ENCODE data around the gene GPN3.

Gene GPN3

DNA sequence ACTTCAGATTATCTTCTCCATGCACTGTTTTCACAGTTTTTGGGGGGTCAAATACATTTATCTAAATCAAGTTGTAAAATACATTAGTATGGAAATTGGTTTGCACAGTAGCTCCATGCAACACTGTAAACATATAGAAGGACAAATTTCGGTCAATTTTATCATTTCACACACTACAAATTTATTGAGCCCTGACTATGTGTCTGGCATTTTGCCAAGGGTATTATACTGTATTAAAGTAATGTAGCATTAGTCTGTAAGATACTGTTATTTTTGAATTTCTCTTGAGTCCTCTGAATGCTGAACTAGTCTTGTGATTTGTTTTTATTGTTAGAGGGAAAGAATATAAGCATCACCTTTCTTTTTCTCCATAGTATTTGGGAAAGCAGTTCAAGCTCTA, 35.4 kb upstream of the GPN3 start:
- no peak for DNase-seq (ENCODE audit: low read depth)
- no peak overlapping the region for H3K4me3 ChIP-seq (replicated peaks; ENCODE audit: low read depth, low read length)
- TF ChIP-seq, protein P1, sequence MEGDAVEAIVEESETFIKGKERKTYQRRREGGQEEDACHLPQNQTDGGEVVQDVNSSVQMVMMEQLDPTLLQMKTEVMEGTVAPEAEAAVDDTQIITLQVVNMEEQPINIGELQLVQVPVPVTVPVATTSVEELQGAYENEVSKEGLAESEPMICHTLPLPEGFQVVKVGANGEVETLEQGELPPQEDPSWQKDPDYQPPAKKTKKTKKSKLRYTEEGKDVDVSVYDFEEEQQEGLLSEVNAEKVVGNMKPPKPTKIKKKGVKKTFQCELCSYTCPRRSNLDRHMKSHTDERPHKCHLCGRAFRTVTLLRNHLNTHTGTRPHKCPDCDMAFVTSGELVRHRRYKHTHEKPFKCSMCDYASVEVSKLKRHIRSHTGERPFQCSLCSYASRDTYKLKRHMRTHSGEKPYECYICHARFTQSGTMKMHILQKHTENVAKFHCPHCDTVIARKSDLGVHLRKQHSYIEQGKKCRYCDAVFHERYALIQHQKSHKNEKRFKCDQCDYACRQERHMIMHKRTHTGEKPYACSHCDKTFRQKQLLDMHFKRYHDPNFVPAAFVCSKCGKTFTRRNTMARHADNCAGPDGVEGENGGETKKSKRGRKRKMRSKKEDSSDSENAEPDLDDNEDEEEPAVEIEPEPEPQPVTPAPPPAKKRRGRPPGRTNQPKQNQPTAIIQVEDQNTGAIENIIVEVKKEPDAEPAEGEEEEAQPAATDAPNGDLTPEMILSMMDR (IDR thresholded peaks at IDR 0.05; ENCODE audit: low read length, missing control alignments) = no peak

DNA sequence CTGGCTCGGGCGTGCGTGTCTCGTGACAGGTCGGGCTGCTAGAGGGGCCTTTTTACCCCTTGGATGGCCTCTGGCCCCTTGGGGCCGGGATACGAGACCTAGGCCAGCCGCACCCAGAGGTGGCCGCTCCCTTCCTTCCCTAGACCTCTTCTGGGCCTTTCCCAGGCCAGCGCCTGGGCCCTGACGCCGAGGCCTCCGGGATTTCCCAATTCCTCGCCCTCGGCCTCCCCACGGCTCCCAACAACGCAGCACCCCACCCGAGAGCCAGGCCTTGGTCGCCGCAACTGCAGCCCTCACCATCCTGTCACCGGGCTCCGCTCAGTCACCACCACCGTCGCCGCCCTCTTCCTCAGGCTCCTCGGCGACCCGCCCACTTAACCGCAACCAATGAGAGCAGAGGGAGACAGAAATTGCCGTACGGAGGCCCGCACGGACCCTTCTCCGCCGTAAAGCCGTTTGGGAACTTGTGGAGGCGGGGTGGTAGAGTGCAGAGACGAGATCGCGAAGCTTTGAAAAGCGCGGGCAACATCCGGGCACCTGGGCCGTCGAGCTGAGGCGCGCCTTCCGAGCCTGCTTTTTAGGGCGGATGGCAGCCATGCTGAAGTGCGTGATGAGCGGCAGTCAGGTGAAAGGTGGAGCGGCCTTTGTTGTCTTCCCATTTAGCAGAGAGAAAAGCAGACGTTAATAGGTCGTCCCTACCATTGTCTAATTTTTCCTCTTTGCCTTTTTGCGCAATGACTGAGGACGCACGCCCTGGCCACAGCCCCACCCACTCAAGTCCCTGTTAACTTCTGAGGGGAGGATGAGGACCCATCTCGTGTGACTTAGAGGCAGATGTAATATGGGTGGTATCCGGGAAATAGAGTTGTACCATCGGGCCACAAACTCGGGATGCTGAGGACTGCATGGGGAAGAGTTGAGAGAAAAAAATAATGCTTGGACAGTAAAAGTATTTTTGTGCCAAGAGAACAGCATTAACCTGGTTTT, 34.0 kb upstream of the GPN3 start, which contains the start of the genes RAD9B and VPS29:
Gene RAD9B, plus strand, starts transcription at position 580 of the 987 bp plus-strand sequence. Its CDS starts 7 bp downstream, at position 587.
Gene VPS29, minus strand, starts transcription at position 360 of the 987 bp plus-strand sequence. Its CDS starts 60 bp downstream, at position 300.
- peak within 1 kb of the TSS; percentile 94 for H3K4me3 ChIP-seq (replicated peaks; ENCODE audit: low read depth, low read length)
- TF ChIP-seq, protein P1 (IDR thresholded peaks at IDR 0.05; ENCODE audit: low read length, missing control alignments) = no peak
- peak; percentile 99 for DNase-seq (ENCODE audit: low read depth)

DNA sequence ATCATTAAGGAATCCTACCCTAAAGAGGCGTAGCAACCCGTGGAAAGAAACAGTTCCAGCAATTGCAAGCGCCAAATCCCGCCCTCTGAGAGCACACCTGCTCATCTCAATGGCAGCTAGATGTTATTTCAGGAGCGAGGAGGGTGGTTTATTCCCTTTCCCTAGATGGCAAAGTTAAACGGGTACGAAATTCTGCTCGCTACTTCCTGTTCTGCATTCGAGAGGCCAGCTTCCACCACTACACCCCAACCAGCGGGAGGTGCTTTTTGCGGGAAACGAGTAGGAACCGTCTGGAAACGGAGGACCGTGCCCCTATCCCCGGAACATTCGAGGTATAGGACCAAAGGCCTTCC, 33.3 kb upstream of the GPN3 start:
- TF ChIP-seq, protein P1 (IDR thresholded peaks at IDR 0.05; ENCODE audit: low read length, missing control alignments) = no peak
- DNase-seq (ENCODE audit: low read depth) = peak; percentile 36
- peak overlapping the region; percentile 94 for H3K4me3 ChIP-seq (replicated peaks; ENCODE audit: low read depth, low read length)

DNA sequence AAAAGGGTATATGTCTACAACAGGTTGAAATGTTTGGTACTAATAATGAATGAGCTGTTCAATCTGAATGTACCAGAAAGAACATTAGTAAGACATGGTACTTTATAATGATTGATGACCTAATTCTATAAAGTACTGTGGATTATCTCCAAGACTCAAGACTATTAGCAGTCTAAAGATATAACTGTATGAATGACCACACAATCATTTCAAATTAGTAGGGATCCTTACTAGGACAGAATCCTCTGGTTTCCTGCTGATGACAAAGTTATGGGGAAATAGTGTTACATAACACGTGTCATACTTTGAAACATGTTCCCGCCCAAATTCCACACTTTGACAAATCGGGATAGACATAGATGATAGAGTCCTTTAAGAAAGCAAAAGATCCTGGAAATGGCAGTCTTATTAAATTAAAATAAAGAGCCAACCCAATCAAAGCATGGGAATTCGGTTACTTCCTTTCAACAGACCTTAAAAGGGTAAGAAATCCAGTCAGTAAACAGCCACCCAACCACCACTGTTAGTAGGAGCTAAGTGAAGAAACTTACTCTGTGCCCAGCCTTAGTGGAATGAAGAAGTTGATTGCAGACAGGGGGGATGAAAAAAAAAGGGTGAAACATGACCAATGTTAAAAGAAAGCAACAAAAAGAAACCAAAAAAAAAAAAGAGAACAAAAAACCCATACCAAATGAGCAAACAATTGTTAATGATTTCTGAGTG, 31.1 kb upstream of the GPN3 start:
- TF ChIP-seq, protein P1 (IDR thresholded peaks at IDR 0.05; ENCODE audit: low read length, missing control alignments) = no peak
- DNase-seq (ENCODE audit: low read depth) = peak; percentile 47
- H3K4me3 ChIP-seq (replicated peaks; ENCODE audit: low read depth, low read length) = no peak overlapping the region

DNA sequence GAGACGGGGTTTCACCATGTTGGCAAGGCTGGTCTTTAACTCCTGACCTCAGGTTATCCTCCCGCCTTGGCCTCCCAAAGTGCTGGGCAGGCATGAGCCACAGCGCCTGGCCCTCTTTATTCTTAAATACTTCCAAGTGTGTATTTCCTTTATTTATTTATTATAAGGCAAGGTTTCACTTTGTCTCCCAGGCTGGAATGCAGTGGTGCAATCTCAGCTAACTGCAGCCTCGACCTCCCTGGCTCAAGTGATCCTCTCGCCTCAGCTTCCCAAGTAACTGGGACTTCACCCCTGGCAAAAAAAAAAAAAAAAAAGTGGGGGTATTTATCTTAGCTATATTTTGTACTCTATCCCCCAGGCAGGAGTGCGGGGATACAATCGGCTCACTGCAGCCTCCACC, 7.4 kb upstream of the GPN3 start:
- TF ChIP-seq, protein P1 (IDR thresholded peaks at IDR 0.05; ENCODE audit: low read length, missing control alignments) = no peak
- no peak for DNase-seq (ENCODE audit: low read depth)
- no peak overlapping the region for H3K4me3 ChIP-seq (replicated peaks; ENCODE audit: low read depth, low read length)

DNA sequence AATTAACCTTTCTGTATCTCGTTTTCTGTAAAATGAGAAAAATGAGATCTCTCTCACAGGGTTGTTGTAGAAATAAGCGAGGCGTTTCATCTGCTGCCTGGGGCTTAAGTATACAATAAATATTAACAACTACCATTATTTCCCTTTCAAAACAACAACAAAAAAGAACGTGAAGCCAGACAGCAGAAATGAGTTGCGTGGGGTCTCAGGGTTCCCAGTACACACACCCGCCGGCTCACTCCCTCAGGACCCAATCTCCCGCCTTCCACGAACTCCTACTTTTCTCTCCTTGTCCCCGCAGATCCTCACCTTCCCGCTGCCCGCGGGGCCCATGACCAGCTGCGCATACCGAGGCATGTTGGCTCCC, 227 bp downstream of the GPN3 start:
- H3K4me3 ChIP-seq (replicated peaks; ENCODE audit: low read depth, low read length) = peak overlapping the region; percentile 70
- no peak for DNase-seq (ENCODE audit: low read depth)
- TF ChIP-seq, protein P1 (IDR thresholded peaks at IDR 0.05; ENCODE audit: low read length, missing control alignments) = no peak

All from fibroblast of pulmonary artery (primary cell).